Liver (tissue), 9 donors: Measurements from ENCODE around the gene NF1. TPM values are rescaled to one million over a fixed set of nuclear protein-coding genes. Genes with fewer than 3 reads are reported as not detected.

ENCODE experiments used
- DNase-seq: peaks from one replicate; pipeline ENCODE4 v3.0.0-alpha.2; 2017; ENCODE audit warnings: low spot score
- H3K27ac ChIP-seq, 2 donors: one replicate each; pipeline ENCODE4 v1.7.0; 2013; ENCODE audit warnings: inconsistent platforms in 2 of 2, low read length in 2 of 2, control low read depth in 1 of 2, low read depth in 1 of 2, mild to moderate bottlenecking in 1 of 2
- H3K27me3 ChIP-seq, 4 donors: one replicate each; pipeline versions ENCODE4 v1.6.1 to v1.7.0; 2013; ENCODE audit warnings: low read length in 3 of 4, inconsistent platforms in 1 of 4, mild to moderate bottlenecking in 1 of 4, moderate library complexity in 1 of 4; ENCODE audit not compliant: control insufficient read depth in 4 of 4, insufficient read depth in 4 of 4
- H3K36me3 ChIP-seq, 4 donors: one replicate each; pipeline versions ENCODE4 v1.6.1 to v1.7.0; 2013; ENCODE audit warnings: low read length in 3 of 4, mild to moderate bottlenecking in 3 of 4, low read depth in 1 of 4, moderate library complexity in 1 of 4; ENCODE audit not compliant: control insufficient read depth in 4 of 4, insufficient read depth in 3 of 4
- H3K4me1 ChIP-seq, 4 donors: one replicate each; pipeline versions ENCODE4 v1.6.1 to v1.7.0; 2013; ENCODE audit warnings: low read length in 3 of 4, mild to moderate bottlenecking in 3 of 4, moderate library complexity in 1 of 4; ENCODE audit not compliant: control insufficient read depth in 4 of 4, insufficient read depth in 4 of 4
- H3K4me3 ChIP-seq, 3 donors: one replicate each; pipeline versions ENCODE4 v1.6.1 to v1.7.0; 2013; ENCODE audit warnings: low read length in 3 of 3, control low read depth in 1 of 3, low read depth in 1 of 3, mild to moderate bottlenecking in 1 of 3
- H3K9ac ChIP-seq, 2 donors: one replicate each; pipeline ENCODE4 v1.7.0; 2013; ENCODE audit warnings: low read length in 2 of 2, mild to moderate bottlenecking in 2 of 2, moderate library complexity in 2 of 2, control low read depth in 1 of 2, low read depth in 1 of 2
- H3K9me3 ChIP-seq, 4 donors: one replicate each; pipeline versions ENCODE4 v1.6.1 to v1.7.0; 2013; ENCODE audit warnings: low read length in 3 of 4; ENCODE audit not compliant: control insufficient read depth in 4 of 4
- ATF3 ChIP-seq: IDR thresholded peaks from 2 replicates; pipeline ENCODE4 v1.6.1; 2016; ENCODE audit warnings: antibody characterized with exemption
- CTCF ChIP-seq: fragments of 150-350 bp; IDR thresholded peaks from 2 replicates; pipeline ENCODE4 v1.5.1; 2017; ENCODE audit warnings: improper control_type of control experiment, low read depth, low read length; ENCODE audit not compliant: missing input control
- EGR1 ChIP-seq, 2 donors: IDR thresholded peaks; 2 replicates each; pipeline ENCODE4 v1.6.1; 2016 to 2018; ENCODE audit warnings: antibody characterized with exemption in 2 of 2, low read depth in 2 of 2
- FOXA1 ChIP-seq: IDR thresholded peaks from 2 replicates; pipeline ENCODE4 v1.6.1; 2016; ENCODE audit warnings: antibody characterized with exemption
- FOXA2 ChIP-seq: IDR thresholded peaks from 2 replicates; pipeline ENCODE4 v1.6.1; 2016; ENCODE audit warnings: antibody characterized with exemption
- GABPA ChIP-seq, 2 donors: IDR thresholded peaks in 1 of 2; conservative IDR thresholded peaks in 1 of 2; 2 replicates each; pipeline ENCODE4 v1.6.1; 2016; ENCODE audit warnings: antibody characterized with exemption in 2 of 2, mild to moderate bottlenecking in 1 of 2, moderate library complexity in 1 of 2
- HNF4A ChIP-seq, 2 donors: conservative IDR thresholded peaks; 2 replicates each; pipeline ENCODE4 v1.6.1; 2016; ENCODE audit warnings: antibody characterized with exemption in 2 of 2, mild to moderate bottlenecking in 2 of 2
- HNF4G ChIP-seq: IDR thresholded peaks from 2 replicates; pipeline ENCODE4 v1.6.1; 2016; ENCODE audit warnings: antibody characterized with exemption
- JUND ChIP-seq, 2 donors: IDR thresholded peaks; 2 replicates each; pipeline ENCODE4 v1.6.1; 2016; ENCODE audit warnings: antibody characterized with exemption in 2 of 2
- MAX ChIP-seq: IDR thresholded peaks from 2 replicates; pipeline ENCODE4 v1.6.1; 2016; ENCODE audit warnings: antibody characterized with exemption
- NR2F2 ChIP-seq: IDR thresholded peaks from 2 replicates; pipeline ENCODE4 v1.6.1; 2016; ENCODE audit warnings: antibody characterized with exemption
- RAD21 ChIP-seq, 2 donors: IDR thresholded peaks; 2 replicates each; pipeline ENCODE4 v1.6.1; 2016; ENCODE audit warnings: antibody characterized with exemption in 2 of 2, mild to moderate bottlenecking in 2 of 2
- REST ChIP-seq: IDR thresholded peaks from 2 replicates; pipeline ENCODE4 v1.6.1; 2016; ENCODE audit warnings: antibody characterized with exemption, mild to moderate bottlenecking
- RXRA ChIP-seq, 2 donors: IDR thresholded peaks; 2 replicates each; pipeline ENCODE4 v1.6.1; 2017 to 2018; ENCODE audit warnings: antibody characterized with exemption in 2 of 2, mild to moderate bottlenecking in 1 of 2
- SP1 ChIP-seq: IDR thresholded peaks from 2 replicates; pipeline ENCODE4 v1.6.1; 2018; ENCODE audit warnings: antibody characterized with exemption, mild to moderate bottlenecking
- TAF1 ChIP-seq: conservative IDR thresholded peaks from 2 replicates; pipeline ENCODE4 v1.6.1; 2016; ENCODE audit warnings: antibody characterized with exemption, mild to moderate bottlenecking
- YY1 ChIP-seq: IDR thresholded peaks from 2 replicates; pipeline ENCODE4 v1.6.1; 2016; ENCODE audit warnings: antibody characterized with exemption, mild to moderate bottlenecking
- ZBTB33 ChIP-seq: IDR thresholded peaks from 2 replicates; pipeline ENCODE4 v1.6.1; 2016; ENCODE audit warnings: antibody characterized with exemption
- WGBS: extraction: QIAGEN DNeasy Blood & Tissue Kit; methylation state at CpG from one replicate; pipeline ENCODE4 v1.1.7; 2013; 5-methylcytosine and 5-hydroxymethylcytosine counted together
- polyA plus RNA-seq, 2 donors: library from polyadenylated mRNA; stranded (reverse) in 1 of 2; unstranded in 1 of 2; fragments of 200-250 nt in 1 of 2; fragments of >200 nt in 1 of 2; fragmentation: Nextera tagmentation in 1 of 2; extraction: Ambion mirVana in 1 of 2; gene quantifications; one replicate each; pipeline versions ENCODE4 v1.2.1 to v1.2.3, GENCODE V29; 2013 to 2015
- total RNA-seq, 2 donors: library from RNA; depleted of rRNA; stranded (reverse); fragments of >200 nt; gene quantifications; one replicate each; pipeline ENCODE4 v1.2.3, GENCODE V29; 2014
- donor health status: healthy.
- donor health status: healthy.
- donor health status: healthy.
- donor health status: healthy.
- donor health status: healthy.

NF1 gene
- total and polyA plus RNA-seq, 4 donors, result 4.6 to 42.6 (median 13.5) TPM

- Histone ChIP-seq H3K36me3 (no peaks in the 10 kb centered on the region), H3K27ac (no peak overlapping the region), H3K4me3 (no peak overlapping the region), H3K9ac (no peak overlapping the region), H3K9me3 (no peaks in the 10 kb centered on the region), H3K27me3 (peaks cover 0 to 5% (median 2%) of the 10 kb centered on the region in 4 donors), H3K4me1 (peaks cover 0 to 10% (median 2%) of the 10 kb centered on the region in 4 donors)
- TF ChIP-seq GABPA (IDR thresholded peaks at IDR 0.05 in 1 of 2, conservative IDR thresholded peaks at IDR 0.05 in 1 of 2), result no peak
- no peak for TF ChIP-seq ZBTB33
- TF ChIP-seq JUND (IDR thresholded peaks at IDR 0.05), result no peak
- no peak for TF ChIP-seq FOXA2
- TF ChIP-seq EGR1 (IDR thresholded peaks at IDR 0.05; ENCODE audit: low read depth in 2 of 2), result no peak
- TF ChIP-seq MAX, result no peak
- TF ChIP-seq NR2F2, result no peak
- TF ChIP-seq YY1, result no peak
- no peak for TF ChIP-seq HNF4A (conservative IDR thresholded peaks at IDR 0.05)
- no peak for TF ChIP-seq FOXA1
- no peak for TF ChIP-seq RAD21 (IDR thresholded peaks at IDR 0.05)
- TF ChIP-seq ATF3, result no peak
- no peak for TF ChIP-seq HNF4G
- TF ChIP-seq REST, result no peak
- no peak for TF ChIP-seq SP1
- TF ChIP-seq TAF1, result no peak
- no peak for TF ChIP-seq CTCF
- no peak for TF ChIP-seq RXRA (IDR thresholded peaks at IDR 0.05)
- no peak for DNase-seq
- WGBS, result 79% methylated on average over 12 of the region's 12 CpGs
Observed at GRCh38 chr17:31387438-31387837, 292.7 kb downstream of the NF1 start.
